HG03064 (cell line): ENCODE measurements around the gene PLCB1.
A peak's percentile ranks its signal among the peaks of the same experiment; 100 is the strongest.

ENCODE experiments used
- ATAC-seq: cut with Tn5 transposase; IDR thresholded peaks from one replicate; pipeline ENCODE4 v1.9.1; 2021; ENCODE audit warnings: low read depth; ENCODE audit not compliant: unreplicated experiment

Gene PLCB1

GRCh38 chr20:8291873-8292272 lies 159.8 kb downstream of the PLCB1 start:
- ATAC-seq, result no peak

DNA sequence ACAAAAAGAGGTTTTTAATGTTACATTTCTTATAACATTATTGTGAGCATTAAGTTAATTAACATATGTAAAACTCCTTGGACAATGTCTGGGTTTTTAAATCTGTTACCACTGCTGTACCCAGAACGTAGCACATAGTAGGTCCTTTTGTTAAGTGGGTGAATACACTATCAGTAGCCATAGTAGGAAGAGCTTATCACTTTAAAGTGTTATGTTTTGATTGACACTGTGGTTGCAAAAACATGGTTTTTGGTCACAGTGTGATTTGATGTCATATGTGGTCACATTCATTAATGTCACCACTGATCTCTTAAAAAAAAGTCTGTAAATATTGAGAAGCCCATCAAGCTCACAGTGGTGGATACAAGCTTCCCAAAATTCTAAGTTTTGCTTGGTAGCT lies 160.7 kb downstream of the PLCB1 start:
- ATAC-seq, result no peak

DNA sequence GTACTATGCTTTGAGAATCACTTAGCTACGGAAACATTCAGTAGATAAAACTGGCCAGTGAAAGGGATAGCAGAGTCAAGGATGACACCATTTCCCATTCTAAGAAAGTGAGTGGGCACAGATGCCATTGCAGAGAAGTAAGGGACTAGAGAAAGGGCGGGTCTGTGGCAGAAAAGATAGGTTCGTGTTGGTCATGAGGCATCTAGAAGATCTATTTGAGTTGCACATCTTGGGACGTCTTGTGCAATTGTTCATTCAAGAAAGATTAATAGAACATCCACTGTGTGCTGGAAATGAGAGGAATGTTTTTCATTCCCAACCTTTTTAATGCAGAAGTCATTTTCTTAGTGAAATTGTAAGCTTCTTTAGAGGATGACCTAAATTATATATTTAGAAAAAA lies 161.7 kb downstream of the PLCB1 start:
- no peak for ATAC-seq

DNA sequence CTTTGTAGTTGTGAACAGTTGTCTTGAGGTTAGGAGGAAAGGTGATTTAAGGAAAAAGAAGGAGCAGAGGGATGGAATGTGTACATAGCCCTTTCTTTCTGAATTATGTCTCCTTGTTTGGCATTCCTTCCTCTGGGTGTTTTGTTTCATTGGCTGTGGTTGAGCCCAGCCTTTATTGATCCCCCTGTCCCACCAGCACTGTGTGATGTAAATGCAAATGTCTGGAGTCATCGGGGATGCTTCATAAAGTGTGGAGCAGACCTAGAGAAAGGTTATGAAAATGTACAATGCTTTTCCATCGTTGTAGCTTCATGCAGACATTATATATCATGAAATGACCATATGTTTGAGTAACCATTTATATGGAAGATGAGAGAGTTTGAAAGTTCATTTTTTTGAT lies 164.5 kb downstream of the PLCB1 start:
- no peak for ATAC-seq

GRCh38 chr20:8298426-8299043 lies 166.5 kb downstream of the PLCB1 start:
- no peak for ATAC-seq

GRCh38 chr20:8299921-8300320 lies 167.9 kb downstream of the PLCB1 start:
- no peak for ATAC-seq

DNA sequence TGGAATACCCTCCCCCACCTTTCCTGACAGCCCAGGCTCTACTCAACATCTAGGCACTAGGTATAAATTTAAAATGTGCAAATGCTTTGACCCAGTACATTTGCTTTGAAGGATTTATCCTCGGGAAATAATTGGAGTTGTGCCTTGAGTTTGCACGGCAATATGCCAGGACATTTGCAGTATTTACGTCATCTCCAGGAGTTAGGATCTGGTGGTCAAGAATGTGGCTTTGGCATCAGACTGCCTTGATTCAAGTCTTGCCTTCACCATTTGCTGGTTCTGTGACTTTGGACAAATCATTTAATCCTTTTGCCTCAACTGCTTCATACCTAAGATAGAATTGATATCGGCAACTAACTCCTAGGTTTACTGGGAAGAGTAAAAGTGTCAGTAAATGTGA lies 169.6 kb downstream of the PLCB1 start:
- no peak for ATAC-seq

- ATAC-seq, result no peak
Observed at GRCh38 chr20:8303651-8304050, 171.6 kb downstream of the PLCB1 start.

DNA sequence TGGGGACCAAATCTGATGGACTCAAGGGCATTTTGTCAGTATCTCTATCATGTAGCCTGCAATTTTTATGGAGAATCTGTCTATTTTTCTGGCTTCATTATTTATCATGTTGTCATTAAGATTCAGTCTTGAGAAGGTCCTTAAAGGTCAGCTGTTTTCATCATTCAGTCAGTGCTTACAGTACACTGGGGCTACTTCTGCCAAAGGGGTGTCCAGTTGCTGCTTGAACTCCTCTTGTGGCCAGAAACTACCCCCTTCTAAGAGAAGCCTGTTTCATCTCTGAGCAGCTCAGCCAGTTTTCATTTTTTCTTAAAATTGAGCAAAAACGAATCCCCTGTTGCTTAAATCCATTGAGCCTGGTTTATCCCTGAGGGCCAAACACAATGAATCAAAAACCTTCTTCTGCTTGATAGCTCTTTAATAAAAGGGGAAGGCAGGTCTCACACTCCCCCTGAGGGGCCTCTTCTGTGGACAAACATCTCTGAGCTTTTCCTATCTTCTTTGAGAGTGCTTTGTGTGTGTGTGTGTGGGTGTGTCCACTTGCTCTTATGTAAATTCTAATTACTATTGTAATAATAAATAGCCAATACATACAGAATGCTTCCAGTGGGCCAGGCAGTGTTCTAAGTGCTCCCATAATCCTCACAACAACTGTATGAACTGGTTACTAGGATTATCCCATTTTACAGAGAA lies 172.2 kb downstream of the PLCB1 start:
- no peak for ATAC-seq

- ATAC-seq, result peak; percentile 86
Observed at GRCh38 chr20:8305449-8305978, 173.4 kb downstream of the PLCB1 start.

- no peak for ATAC-seq
Observed at GRCh38 chr20:8306937-8307336, 174.9 kb downstream of the PLCB1 start.

- no peak for ATAC-seq
Observed at GRCh38 chr20:8309634-8310033, 177.6 kb downstream of the PLCB1 start.

- no peak for ATAC-seq
Observed at GRCh38 chr20:8310618-8311017, 178.6 kb downstream of the PLCB1 start.

DNA sequence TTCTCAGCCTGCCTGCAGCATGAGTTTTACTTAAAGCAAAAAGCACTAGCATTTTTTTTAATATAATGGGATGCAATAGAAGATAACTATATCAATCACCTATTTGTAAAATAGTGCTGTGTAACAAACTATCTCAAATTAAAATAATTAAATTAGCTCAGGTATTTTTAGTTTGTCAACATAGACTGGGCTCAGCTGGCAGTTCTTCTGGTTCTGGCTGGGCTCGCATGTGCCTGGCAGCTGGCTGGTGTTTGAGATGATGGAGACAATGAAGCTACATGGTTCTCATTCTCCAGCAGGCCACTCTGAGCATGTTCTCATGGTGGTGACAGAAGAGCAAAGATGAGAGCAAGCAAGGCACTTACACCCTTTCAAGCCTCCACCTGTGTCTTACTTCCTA lies 181.0 kb downstream of the PLCB1 start:
- ATAC-seq, result no peak

DNA sequence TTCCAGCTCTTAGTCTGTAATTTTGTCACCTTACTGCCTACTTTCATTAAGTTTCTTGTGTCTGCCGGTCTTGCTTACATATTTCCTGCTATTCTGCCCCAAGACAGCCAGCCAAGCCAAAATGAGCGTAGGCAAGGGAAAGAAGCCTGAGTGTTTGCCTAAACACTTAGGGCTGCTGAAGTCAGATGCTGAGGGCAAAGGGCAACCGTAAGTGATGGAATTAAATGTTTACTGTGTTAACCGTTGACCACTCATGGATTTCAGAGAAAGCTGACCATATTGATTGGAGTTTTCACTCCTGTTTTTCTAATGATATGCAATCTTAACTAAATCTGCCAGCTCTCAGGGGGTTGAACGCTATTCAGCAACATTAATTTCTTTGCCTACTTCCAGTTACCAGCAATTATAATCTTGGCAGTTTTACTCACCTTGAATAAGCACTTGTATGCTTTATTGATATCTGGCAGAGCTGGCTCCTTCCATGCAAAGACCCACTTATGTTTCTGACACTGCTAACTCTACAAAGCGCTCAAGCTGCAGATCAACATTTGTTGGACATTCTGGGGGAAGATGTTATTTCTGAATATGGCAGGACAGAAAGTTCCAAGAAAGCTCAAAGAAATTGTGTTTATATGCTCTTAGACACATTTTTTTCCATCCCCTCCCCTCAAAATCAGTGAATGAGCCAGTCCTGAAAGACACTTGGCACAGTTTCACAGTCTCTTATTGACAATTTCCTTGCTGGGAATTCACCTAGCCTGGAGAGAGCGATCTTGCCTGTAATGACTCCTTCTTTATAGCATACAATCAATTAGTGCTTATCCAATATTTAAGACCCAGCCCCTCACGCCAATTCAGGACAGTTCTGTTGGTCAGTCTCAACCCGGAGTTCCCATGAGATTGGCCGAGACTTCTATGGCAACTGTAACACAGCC lies 183.8 kb downstream of the PLCB1 start:
- no peak for ATAC-seq

DNA sequence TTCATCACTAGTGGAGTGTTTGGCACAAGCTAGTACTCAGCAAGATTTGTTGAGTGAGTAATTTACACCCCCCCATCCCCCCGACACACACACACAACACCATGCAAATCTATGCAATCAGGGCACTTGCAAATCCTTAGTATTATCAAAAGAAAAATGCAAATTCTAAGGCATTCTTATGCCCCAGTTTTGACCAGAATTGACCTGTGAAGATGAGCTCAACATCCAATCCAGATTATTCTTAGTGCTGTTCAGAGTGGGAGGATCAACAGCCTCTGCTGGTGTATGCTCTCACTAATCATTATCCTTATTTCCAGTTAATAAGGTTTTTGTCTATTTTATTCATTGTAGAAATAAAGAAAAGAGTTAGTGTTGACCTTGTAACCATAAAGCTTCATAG lies 185.4 kb downstream of the PLCB1 start:
- ATAC-seq, result no peak

GRCh38 chr20:8318965-8319625 lies 187.0 kb downstream of the PLCB1 start:
- ATAC-seq, result no peak

- ATAC-seq, result no peak
Observed at GRCh38 chr20:8320306-8320705, 188.2 kb downstream of the PLCB1 start.

- no peak for ATAC-seq
Observed at GRCh38 chr20:8321001-8321400, 188.9 kb downstream of the PLCB1 start.

DNA sequence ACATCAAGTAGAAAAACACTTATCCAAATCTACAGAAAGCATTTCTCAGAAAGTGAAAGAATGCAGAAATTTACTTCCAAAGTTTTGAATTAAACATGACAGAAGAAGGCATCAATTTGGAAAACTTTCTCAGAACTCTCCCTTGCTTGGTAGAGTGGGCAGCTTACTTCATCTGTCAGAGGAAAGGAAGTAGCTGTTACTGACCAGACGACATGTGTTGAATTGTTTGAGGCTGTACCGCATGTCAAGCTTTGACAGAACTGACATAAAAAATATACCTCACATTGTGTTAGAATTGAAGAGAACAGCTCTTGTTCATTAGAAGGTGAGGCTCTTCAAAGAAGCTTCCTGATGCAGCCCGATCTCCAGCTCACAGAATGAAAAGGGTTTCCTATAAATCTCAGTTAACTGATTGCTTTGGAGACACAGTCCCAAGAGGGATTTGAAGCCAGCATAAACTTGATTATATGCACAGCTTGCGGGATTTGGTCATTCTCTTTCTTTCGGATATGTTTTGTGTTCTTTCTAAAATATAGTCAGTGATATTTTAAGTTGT lies 190.7 kb downstream of the PLCB1 start:
- ATAC-seq, result no peak
